Endothelial cell of umbilical vein (primary cell): Measurements from ENCODE around the gene SHFL. TPM values are rescaled to one million over a fixed set of nuclear protein-coding genes. Genes with fewer than 3 reads are reported as not detected.

Source experiments
- BruUV-seq: library from RNA; stranded (reverse); fragments of 400-500 nt; replicated peaks from 2 replicates; lab custom pipeline; 2021; lab: Mats Ljungman, UMichigan
- CTCF ChIA-PET: fragments of 300-600, 350-600 bp; sonication (Branson Sonifier 250); formaldehyde crosslinking; loops from one replicate; lab custom pipeline; 2021; ENCODE audit warnings: antibody characterized with exemption, inconsistent platforms; lab: Charles Lee
- POLR2A ChIA-PET: fragments of 300-600, 350-600 bp; sonication (Branson Sonifier 250); formaldehyde crosslinking; loops from one replicate; lab custom pipeline; 2021; ENCODE audit warnings: antibody characterized with exemption, inconsistent platforms; lab: Charles Lee
- DNase-seq: peaks from one replicate; pipeline ENCODE4 v3.0.0-alpha.2; 2011; ENCODE audit warnings: low read depth, low spot score
- FAIRE-seq: peaks from 2 replicates; lab custom pipeline; 2011; peaks lifted over from hg19 to GRCh38; lab: Jason Lieb, UNC
- H2AFZ ChIP-seq: 2 replicates; pipeline ENCODE4 v1.6.0; 2012; ENCODE audit warnings: low read depth, low read length, control low read depth, inconsistent platforms
- H3K27ac ChIP-seq: 2 replicates; pipeline ENCODE4 v1.5.1; 2011; ENCODE audit warnings: low read depth, mild to moderate bottlenecking, control low read depth, low read length, moderate library complexity; ENCODE audit not compliant: insufficient read depth
- H3K27me3 ChIP-seq, 2 experiments: 2 replicates each; pipeline versions ENCODE4 v1.6.0 to v1.6.1; 2011; ENCODE audit warnings: low read length in 2 of 2, mixed read lengths in 1 of 2; ENCODE audit not compliant: control insufficient read depth in 2 of 2, insufficient read depth in 2 of 2
- H3K36me3 ChIP-seq, 2 experiments: 2 replicates in 1 of 2; 3 replicates in 1 of 2; pipeline ENCODE4 v1.5.1; 2011; ENCODE audit warnings: low read length in 2 of 2, mild to moderate bottlenecking in 1 of 2, moderate library complexity in 1 of 2; ENCODE audit not compliant: control insufficient read depth in 2 of 2, insufficient read depth in 2 of 2; ENCODE audit errors: extremely low read depth in 1 of 2
- H3K4me1 ChIP-seq: 3 replicates; pipeline ENCODE4 v1.5.1; 2011; ENCODE audit warnings: mild to moderate bottlenecking, low read length; ENCODE audit not compliant: control insufficient read depth, insufficient read depth; ENCODE audit errors: extremely low read depth
- H3K4me2 ChIP-seq: 2 replicates; pipeline ENCODE4 v1.6.1; 2011; ENCODE audit warnings: low read length, control low read depth, mixed read lengths; ENCODE audit not compliant: insufficient read depth
- H3K4me3 ChIP-seq, 3 experiments: fragments of 200-600 bp in 1 of 3; sonication (generic), shearing (Covaris generic) in 1 of 3; replicated peaks in 1 of 3; 2 replicates each; pipeline ENCODE4 v1.5.1; 2011 to 2016; ENCODE audit warnings: control low read depth in 3 of 3, low read length in 3 of 3, mild to moderate bottlenecking in 2 of 3, inconsistent platforms in 1 of 3, low read depth in 1 of 3, moderate library complexity in 1 of 3; ENCODE audit not compliant: insufficient read depth in 1 of 3
- H3K79me2 ChIP-seq: 2 replicates; pipeline ENCODE4 v1.6.0; 2012; ENCODE audit warnings: low read length, inconsistent platforms; ENCODE audit not compliant: control insufficient read depth, insufficient read depth
- H3K9ac ChIP-seq: replicated peaks from 2 replicates; pipeline ENCODE3; 2011; ENCODE audit warnings: low read length, control low read depth; ENCODE audit not compliant: insufficient read depth; ENCODE audit errors: extremely low read depth
- H3K9me1 ChIP-seq: replicated peaks from 3 replicates; pipeline ENCODE4 v1.6.0; 2011; ENCODE audit warnings: mild to moderate bottlenecking, low read length; ENCODE audit not compliant: control insufficient read depth, insufficient read depth; ENCODE audit errors: extremely low read depth
- H3K9me3 ChIP-seq: replicated peaks from 2 replicates; pipeline ENCODE4 v1.5.1; 2012; ENCODE audit warnings: low read length, inconsistent platforms; ENCODE audit not compliant: control insufficient read depth, insufficient read depth
- H4K20me1 ChIP-seq: replicated peaks from 2 replicates; pipeline ENCODE3; 2011; ENCODE audit warnings: mild to moderate bottlenecking, low read length; ENCODE audit not compliant: control insufficient read depth, insufficient read depth; ENCODE audit errors: extremely low read depth
- CTCF ChIP-seq, 2 donors: IDR thresholded peaks; 1 replicate in 1 of 2; 2 replicates in 1 of 2; pipeline ENCODE4 v1.5.1; 2011; ENCODE audit warnings: low read length in 2 of 2, mild to moderate bottlenecking in 2 of 2, moderate library complexity in 2 of 2, control low read depth in 1 of 2, inconsistent platforms in 1 of 2, low read depth in 1 of 2; ENCODE audit not compliant: insufficient read depth in 1 of 2; ENCODE audit errors: extremely low read depth in 1 of 2
- EZH2 ChIP-seq: IDR thresholded peaks from 2 replicates; pipeline ENCODE4 v1.6.1; 2012; ENCODE audit warnings: borderline replicate concordance, low read depth, mild to moderate bottlenecking, moderate library complexity, low read length, inconsistent platforms; ENCODE audit not compliant: severe bottlenecking
- FOS ChIP-seq: IDR thresholded peaks from 2 replicates; pipeline ENCODE4 v1.6.1; 2011; ENCODE audit warnings: mild to moderate bottlenecking, low read length, moderate library complexity, borderline replicate concordance; ENCODE audit not compliant: insufficient read depth
- GATA2 ChIP-seq: IDR thresholded peaks from 2 replicates; pipeline ENCODE4 v1.7.0; 2011; ENCODE audit warnings: low read depth, mild to moderate bottlenecking, moderate library complexity, mixed read lengths, low read length; ENCODE audit not compliant: insufficient read length, insufficient read depth
- JUN ChIP-seq: IDR thresholded peaks from 2 replicates; pipeline ENCODE4 v1.6.1; 2011; ENCODE audit warnings: borderline replicate concordance, low read depth; ENCODE audit not compliant: insufficient read length, insufficient read depth
- MAX ChIP-seq: IDR thresholded peaks from 2 replicates; pipeline ENCODE4 v1.6.1; 2011; ENCODE audit not compliant: insufficient read depth, insufficient read length
- MYC ChIP-seq: IDR thresholded peaks from one replicate; pipeline ENCODE4 v1.6.1; 2011; ENCODE audit warnings: mild to moderate bottlenecking, low read depth, low read length
- POLR2A ChIP-seq: IDR thresholded peaks from 2 replicates; pipeline ENCODE4 v1.6.1; 2012; ENCODE audit warnings: low read depth, mild to moderate bottlenecking, control low read depth, low read length
- POLR2AphosphoS5 ChIP-seq: IDR thresholded peaks from 2 replicates; pipeline ENCODE4 v1.6.1; 2012; ENCODE audit warnings: low read depth, mild to moderate bottlenecking, control low read depth, low read length, moderate library complexity; ENCODE audit not compliant: insufficient read depth
- dilution Hi-C: fragments of 300-500 bp; cut with MboI; formaldehyde crosslinking; loops from one replicate; pipeline ENCODE4 v1.15.0; 2019; ENCODE audit warnings: low sequenced_read_pairs; ENCODE audit not compliant: extremely low pct_ligation_motif_present
- intact Hi-C: fragments of 100-400 bp; cut with micrococcal nuclease; formaldehyde crosslinking; loops from one replicate; pipeline ENCODE4 v1.10.0; 2022
- polyA plus RNA-seq, 4 experiments: library from polyadenylated mRNA; depleted of rRNA in 3 of 4; stranded (reverse) in 3 of 4; unstranded in 1 of 4; fragments of >200 nt; gene quantifications; 2 replicates each; pipeline versions ENCODE4 v1.2.1 to v1.2.3, GENCODE V29; 2011 to 2012; ENCODE audit warnings: missing spikeins in 1 of 4
- total RNA-seq: library from RNA; stranded (reverse); gene quantifications from 2 replicates; pipeline ENCODE4 v1.2.3, GENCODE V29; 2021

Gene SHFL
- total and polyA plus RNA-seq, 2 donors (not counting 3 experiments of a cell fraction or from before 2014, with no cell fraction given), result 34.4 to 36.9 TPM

- Histone ChIP-seq H3K4me2 (peak overlapping the region; percentile 59), H4K20me1 (no peaks in the 10 kb centered on the region), H3K36me3 (peaks cover 0 to 3% of the 10 kb centered on the region in 2 experiments), H3K9ac (no peak overlapping the region), H2AFZ (peak overlapping the region; percentile 94), H3K27me3 (peaks cover 0 to 3% of the 10 kb centered on the region in 2 experiments), H3K9me1 (no peaks in the 10 kb centered on the region), H3K27ac (no peak overlapping the region), H3K79me2 (no peaks in the 10 kb centered on the region), H3K4me1 (peaks cover 3% of the 10 kb centered on the region), H3K4me3 (peak overlapping the region in 1 of 3 experiments; percentile 35), H3K9me3 (no peaks in the 10 kb centered on the region)
- peak; percentile 91 for FAIRE-seq
- POLR2A ChIA-PET, result interaction anchor here (2.0 kb wide), 1 partner anchor 10 kb away, joined by 11 read pairs; the partner anchor contains the start of gene PPAN
- no TSS peak for BruUV-seq
- CTCF ChIA-PET, result interaction anchor here (0.7 to 2.6 kb wide), 8 partner anchors 8 to 165 kb away, joined by 3 to 17 read pairs (median 6); partner anchors contain the start of gene PPAN
- intact Hi-C loops, result loop anchor here (1.0 to 2.0 kb wide), 2 partner anchors 10 to 165 kb away; partner anchors contain the start of gene PPAN
- peak; percentile 91 for DNase-seq
- TF ChIP-seq JUN (no peak), POLR2A (peak; percentile 75), FOS (no peak), POLR2AphosphoS5 (peak; percentile 82), MAX (peak; percentile 47)
- dilution Hi-C loops, result no loop called here
Measured at GRCh38 chr19:10095948-10096614, 10.0 kb downstream of the SHFL start.

GRCh38 chr19:10096615-10096963 lies 10.5 kb downstream of the SHFL start:
- BruUV-seq, result no TSS peak
- no peak for FAIRE-seq
- intact Hi-C loops, result loop anchor here (1.0 to 2.0 kb wide), 2 partner anchors 10 to 166 kb away; partner anchors contain the start of gene PPAN

More at GRCh38 chr19:10096615-10096963, 10.5 kb downstream of the SHFL start:
- TF ChIP-seq POLR2A (no peak), FOS (no peak), MYC (no peak), EZH2 (no peak), JUN (no peak), POLR2AphosphoS5 (no peak), MAX (no peak), CTCF (IDR thresholded peaks at IDR 0.05; ENCODE audit: extremely low read depth in 1 of 2, insufficient read depth in 1 of 2, low read depth in 1 of 2, low read length in 2 of 2) (no peak), GATA2 (no peak)
- Histone ChIP-seq H3K9ac (no peak overlapping the region), H4K20me1 (no peaks in the 10 kb centered on the region), H3K9me1 (no peaks in the 10 kb centered on the region), H3K4me3 (peak overlapping the region in 1 of 3 experiments; percentile 35), H3K27ac (no peak overlapping the region), H3K4me2 (peak overlapping the region; percentile 59), H3K4me1 (peaks cover 3% of the 10 kb centered on the region), H3K9me3 (no peaks in the 10 kb centered on the region), H3K36me3 (peaks cover 0 to under 1% of the 10 kb centered on the region in 2 experiments), H3K27me3 (peaks cover 0 to 3% of the 10 kb centered on the region in 2 experiments), H2AFZ (peak overlapping the region; percentile 94), H3K79me2 (no peaks in the 10 kb centered on the region)
- DNase-seq, result no peak
- POLR2A ChIA-PET, result interaction anchor here (2.0 kb wide), 1 partner anchor 10 kb away, joined by 11 read pairs; the partner anchor contains the start of gene PPAN
- dilution Hi-C loops, result no loop called here
- CTCF ChIA-PET, result interaction anchor here (0.9 to 2.6 kb wide), 7 partner anchors 10 to 166 kb away, joined by 3 to 17 read pairs (median 6); partner anchors contain the start of gene PPAN
